IPS-NIHi7 (cell line): ENCODE data around the gene TMC3.
"Not testable (repeated sequence)": the region's sequence is repeated elsewhere in the genome, so short reads cannot be mapped to it uniquely, and the experiment has no call there.

Experiments used
- DNase-seq: peaks from one replicate; pipeline ENCODE4 v3.0.0; 2012; ENCODE audit warnings: mixed read lengths; ENCODE audit errors: extremely low spot score

Gene TMC3

GRCh38 chr15:81384891-81385720 is 11.1 kb upstream of the TMC3 start:
- no peak for DNase-seq

GRCh38 chr15:81381720-81382119 is 7.7 kb upstream of the TMC3 start:
- peak; percentile 28 for DNase-seq

- no peak for DNase-seq
Measured at GRCh38 chr15:81380668-81381067, 6.7 kb upstream of the TMC3 start.

GRCh38 chr15:81380203-81380602 is 6.2 kb upstream of the TMC3 start:
- DNase-seq: no peak

- no peak for DNase-seq
Measured at GRCh38 chr15:81379269-81379668, 5.3 kb upstream of the TMC3 start.

- DNase-seq: no peak
Measured at GRCh38 chr15:81378443-81378842, 4.4 kb upstream of the TMC3 start.

GRCh38 chr15:81377871-81378270 is 3.9 kb upstream of the TMC3 start:
- DNase-seq: no peak

GRCh38 chr15:81376231-81376630 is 2.2 kb upstream of the TMC3 start:
- no peak for DNase-seq

- no peak for DNase-seq
Measured at GRCh38 chr15:81375461-81375860, 1.4 kb upstream of the TMC3 start.

- DNase-seq: no peak
Measured at GRCh38 chr15:81373176-81373575, 837 bp downstream of the TMC3 start.

GRCh38 chr15:81372575-81372974 is 1.4 kb downstream of the TMC3 start:
- no peak for DNase-seq

- DNase-seq: no peak
Measured at GRCh38 chr15:81363718-81364500, 10.1 kb downstream of the TMC3 start.

- no peak for DNase-seq
Measured at GRCh38 chr15:81363276-81363675, 10.7 kb downstream of the TMC3 start.

GRCh38 chr15:81362790-81363189 is 11.2 kb downstream of the TMC3 start:
- DNase-seq: no peak

GRCh38 chr15:81361891-81362290 is 12.1 kb downstream of the TMC3 start:
- DNase-seq: no peak

- no peak for DNase-seq
Measured at GRCh38 chr15:81360491-81360890, 13.5 kb downstream of the TMC3 start.

GRCh38 chr15:81358248-81358647 is 15.8 kb downstream of the TMC3 start:
- no peak for DNase-seq

GRCh38 chr15:81357180-81357686 is 16.8 kb downstream of the TMC3 start:
- no peak for DNase-seq

- no peak for DNase-seq
Measured at GRCh38 chr15:81356252-81356651, 17.8 kb downstream of the TMC3 start.

GRCh38 chr15:81351651-81352050 is 22.4 kb downstream of the TMC3 start:
- DNase-seq: no peak

- DNase-seq: no peak
Measured at GRCh38 chr15:81349271-81349670, 24.7 kb downstream of the TMC3 start.

GRCh38 chr15:81348691-81349090 is 25.3 kb downstream of the TMC3 start:
- DNase-seq: not testable (repeated sequence)

GRCh38 chr15:81347910-81348309 is 26.1 kb downstream of the TMC3 start:
- DNase-seq: no peak
